NOMO-1 (cell line): ENCODE results near the gene MYPN.

Source experiments
- DNase-seq, 2 experiments: peaks; one replicate each; lab custom pipeline; 2025; ENCODE audit not compliant: unreplicated experiment in 2 of 2; lab: John Stamatoyannopoulos, UW

Gene MYPN

GRCh38 chr10:68088740-68089139, 20.5 kb upstream of the MYPN start:
- DNase-seq: no peak

- DNase-seq: no peak
These were observed 18.7 kb upstream of the MYPN start for GRCh38 chr10:68090586-68090985.

GRCh38 chr10:68092512-68092911, 16.8 kb upstream of the MYPN start:
- DNase-seq: no peak

GRCh38 chr10:68095153-68095552, 14.1 kb upstream of the MYPN start:
- DNase-seq: no peak

DNA sequence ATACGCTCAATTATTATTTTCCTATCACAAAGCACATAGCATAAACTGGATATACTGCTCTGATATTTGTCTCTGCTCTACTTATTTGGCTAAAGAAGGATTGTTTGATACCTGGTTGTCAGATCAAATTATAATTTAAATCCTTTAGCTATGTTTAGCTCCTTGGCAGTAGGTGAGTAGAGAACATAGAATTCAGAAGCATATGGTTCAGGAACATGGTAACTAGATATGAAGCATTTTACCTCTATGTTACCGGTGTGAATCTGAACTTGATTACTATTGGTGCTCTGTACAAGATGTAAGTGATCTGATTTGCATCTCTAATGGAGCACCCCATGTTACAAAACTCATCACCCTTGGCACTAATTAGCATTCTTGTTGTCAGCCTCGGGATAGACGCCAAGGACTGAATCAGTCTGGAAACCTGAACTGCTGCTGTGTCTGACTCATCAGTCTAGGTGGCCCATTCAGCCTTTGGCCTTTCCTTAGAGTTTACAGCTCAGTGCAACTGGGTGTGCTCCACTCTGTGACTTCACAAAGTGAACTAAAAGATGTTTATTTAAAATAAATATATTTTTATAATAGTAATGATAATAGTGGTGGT, 12.3 kb upstream of the MYPN start:
- no peak for DNase-seq

DNA sequence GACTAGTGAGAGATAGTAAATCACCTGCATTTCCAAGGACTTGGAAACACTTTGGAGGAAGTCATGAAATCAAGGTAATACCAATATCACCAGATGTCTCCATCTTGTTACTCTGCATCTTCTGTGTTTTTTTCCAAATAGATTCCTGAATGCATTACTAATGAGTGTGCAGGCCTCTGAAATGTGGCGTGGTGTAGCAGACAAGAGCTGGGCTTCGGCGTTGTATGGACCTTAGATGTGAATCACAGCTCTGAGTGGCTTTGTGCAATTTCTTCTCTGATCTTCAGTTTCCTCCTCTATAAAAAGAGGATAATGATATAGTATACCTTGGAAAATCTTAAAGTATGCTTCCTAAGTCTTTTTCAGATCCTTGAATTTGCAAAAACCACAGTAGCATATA, 9.6 kb upstream of the MYPN start:
- no peak for DNase-seq

DNA sequence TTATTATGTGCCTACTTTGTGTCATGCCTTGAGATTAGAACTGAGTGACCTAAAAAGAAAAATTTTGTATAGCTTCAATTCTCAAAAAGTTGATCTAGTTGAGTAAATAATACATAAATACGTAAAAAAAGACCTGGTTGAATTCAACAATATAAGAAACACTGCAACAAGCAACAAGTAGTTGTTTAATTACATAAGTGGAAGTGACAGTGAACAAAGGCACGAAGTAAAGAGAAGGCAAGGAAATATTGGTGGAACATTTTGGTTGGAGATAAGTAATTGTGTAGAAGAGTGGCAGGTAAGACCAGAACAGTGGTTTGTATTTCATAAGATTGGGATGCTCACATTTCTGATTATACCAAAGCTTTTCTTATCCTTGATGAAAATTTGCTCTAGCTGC, 8.2 kb upstream of the MYPN start:
- no peak for DNase-seq

- DNase-seq: no peak
These were observed 5.9 kb upstream of the MYPN start for GRCh38 chr10:68103261-68103878.

GRCh38 chr10:68103901-68104300, 5.4 kb upstream of the MYPN start:
- no peak for DNase-seq

DNA sequence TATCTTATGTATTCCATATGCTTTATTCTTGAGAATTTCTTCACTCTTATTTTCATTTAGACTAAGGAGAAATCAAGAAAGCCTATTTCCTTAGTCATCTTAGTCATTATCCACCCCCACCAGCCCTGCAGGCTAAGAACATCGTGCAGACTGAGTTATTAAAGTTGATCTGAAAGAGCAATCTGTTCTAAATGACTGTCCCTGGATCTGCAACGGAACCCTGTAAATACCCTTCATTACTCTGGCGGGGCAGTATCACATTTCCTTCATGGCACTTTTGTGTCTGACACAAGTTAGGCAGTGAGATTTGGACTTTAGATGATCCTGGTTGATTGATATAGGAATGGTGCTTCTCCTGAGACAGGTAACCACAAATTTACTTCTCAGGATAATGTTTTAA, 3.5 kb upstream of the MYPN start:
- DNase-seq: no peak

DNA sequence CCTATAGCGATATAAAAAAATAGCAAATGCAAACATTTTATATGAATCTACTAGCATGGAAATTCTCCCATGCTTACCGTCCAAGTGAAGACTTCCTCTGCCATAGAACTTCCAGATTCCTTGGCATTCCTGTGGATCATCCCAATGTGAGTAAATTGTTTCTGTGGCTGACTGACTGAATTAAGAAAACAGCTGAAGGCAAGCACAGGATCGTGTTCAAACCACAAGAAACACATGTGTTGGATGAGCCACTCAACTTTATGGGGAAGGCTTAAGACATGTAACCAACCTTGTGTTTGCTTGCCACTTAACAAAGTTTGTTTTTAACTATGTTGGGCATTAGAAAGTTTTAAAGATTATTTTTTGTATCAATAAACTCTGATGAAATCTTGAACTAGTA, 2.6 kb upstream of the MYPN start:
- DNase-seq: no peak

DNA sequence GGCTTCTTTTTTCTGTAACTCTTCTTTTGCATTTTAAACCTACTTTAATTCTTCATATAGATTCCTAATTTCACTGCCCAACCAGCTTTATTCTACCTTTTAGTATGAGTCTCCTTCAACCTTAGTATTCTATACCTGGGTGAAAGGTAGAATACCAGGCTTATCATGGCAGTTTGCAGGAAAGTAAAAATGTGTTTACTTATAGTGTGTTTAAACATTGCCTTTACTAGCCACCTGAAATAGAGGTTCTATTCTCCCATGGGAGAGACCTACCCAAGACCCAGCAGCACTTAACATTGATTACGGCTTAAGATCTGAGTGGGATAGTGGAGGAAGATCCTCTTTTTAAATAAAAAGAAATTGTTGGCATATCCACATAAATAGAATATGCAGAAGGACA, 1.6 kb upstream of the MYPN start:
- DNase-seq: no peak

DNA sequence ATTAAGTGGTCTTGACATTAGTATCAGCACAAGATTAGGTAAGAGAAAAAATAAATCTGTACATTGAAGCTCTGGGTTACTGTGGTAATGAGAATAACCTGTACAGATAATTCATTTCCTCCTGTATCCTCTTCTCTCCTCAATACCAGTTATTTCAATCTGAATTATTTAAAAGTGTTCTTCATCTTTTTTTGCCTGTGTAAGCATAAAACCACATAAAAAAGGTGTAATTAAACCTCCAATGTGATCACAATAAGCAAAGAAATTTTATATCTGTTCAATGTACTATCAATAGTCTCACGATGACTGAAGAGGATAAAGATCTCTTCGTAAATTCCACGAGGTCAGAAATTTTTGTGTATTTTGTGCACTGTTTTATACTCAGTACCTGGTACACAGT, 1.2 kb upstream of the MYPN start:
- no peak for DNase-seq

DNA sequence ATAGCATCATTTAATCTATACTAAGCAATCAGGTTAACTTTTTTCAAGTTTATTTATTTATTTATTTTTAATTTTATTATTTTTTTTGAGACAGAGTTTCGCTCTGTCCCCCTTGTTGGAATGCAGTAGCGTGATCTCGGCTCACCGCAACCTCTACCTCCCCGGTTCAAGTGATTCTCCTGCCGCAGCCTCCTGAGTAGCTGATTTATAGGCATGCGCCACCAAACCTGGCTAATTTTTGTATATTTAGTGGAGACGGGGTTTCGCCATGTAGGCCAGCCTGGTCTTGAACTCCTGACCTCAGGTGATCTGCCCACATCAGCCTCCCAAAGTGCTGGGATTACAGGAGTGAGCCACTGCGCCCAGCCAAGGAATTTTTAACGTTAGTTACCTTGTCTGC, 635 bp upstream of the MYPN start:
- no peak for DNase-seq

DNA sequence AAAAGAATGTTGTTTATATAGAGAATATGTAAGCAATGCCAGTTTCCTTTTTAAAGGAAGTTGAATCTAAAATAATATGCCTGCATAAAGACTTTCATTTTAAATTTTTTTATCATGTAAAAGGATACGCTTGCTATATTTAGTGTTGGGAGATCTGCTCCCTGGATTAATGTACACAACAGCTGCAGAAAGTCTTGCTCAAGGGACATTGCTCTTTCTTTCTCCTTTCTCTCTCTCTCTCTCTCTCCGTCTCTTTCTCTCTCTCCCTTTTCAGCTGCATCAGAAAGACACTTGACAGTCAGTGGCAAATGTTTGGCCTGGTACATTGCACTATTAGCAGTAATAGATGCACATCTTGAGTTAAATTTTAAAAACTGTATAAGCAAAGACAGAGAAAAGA, 739 bp downstream of the MYPN start:
- DNase-seq: no peak

DNA sequence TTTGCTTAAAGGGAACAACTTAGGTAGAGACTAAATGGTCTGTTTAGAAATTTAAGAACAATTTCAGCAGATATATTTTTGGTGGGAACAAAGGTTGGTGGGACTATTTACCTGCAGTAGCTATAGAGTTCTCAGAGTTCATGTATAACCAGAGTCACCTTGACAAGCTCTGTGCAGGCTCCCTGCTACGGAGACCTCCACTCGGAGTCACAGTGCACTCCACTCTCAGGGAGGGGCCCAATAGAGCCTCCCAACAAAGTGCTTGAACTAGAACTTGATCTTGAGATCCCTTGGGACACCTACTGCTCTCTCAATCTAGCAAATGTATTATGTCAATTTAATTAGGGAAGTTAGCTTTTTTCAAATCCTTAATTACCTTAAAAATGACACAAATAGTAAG, 2.3 kb downstream of the MYPN start:
- no peak for DNase-seq

DNA sequence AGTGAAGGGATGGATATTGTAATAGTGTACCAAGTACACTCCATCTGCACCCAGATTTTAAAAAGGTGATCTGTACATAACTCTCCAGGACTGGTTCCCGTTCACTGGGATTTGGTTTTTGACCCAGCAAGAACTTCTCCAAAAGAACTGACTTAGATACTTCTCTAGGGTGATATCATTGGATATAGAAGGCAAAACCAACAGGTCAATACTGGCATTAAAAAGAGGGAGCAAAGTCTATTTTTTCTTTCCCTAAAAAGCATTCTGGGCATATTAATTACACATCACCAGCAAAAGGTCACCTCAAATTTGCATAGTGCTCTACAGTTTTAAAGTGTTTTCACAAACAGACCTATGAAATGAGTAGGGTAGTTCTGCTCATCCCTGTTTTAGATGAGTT, 3.5 kb downstream of the MYPN start:
- no peak for DNase-seq

GRCh38 chr10:68118657-68119056, 9.4 kb downstream of the MYPN start:
- no peak for DNase-seq

DNA sequence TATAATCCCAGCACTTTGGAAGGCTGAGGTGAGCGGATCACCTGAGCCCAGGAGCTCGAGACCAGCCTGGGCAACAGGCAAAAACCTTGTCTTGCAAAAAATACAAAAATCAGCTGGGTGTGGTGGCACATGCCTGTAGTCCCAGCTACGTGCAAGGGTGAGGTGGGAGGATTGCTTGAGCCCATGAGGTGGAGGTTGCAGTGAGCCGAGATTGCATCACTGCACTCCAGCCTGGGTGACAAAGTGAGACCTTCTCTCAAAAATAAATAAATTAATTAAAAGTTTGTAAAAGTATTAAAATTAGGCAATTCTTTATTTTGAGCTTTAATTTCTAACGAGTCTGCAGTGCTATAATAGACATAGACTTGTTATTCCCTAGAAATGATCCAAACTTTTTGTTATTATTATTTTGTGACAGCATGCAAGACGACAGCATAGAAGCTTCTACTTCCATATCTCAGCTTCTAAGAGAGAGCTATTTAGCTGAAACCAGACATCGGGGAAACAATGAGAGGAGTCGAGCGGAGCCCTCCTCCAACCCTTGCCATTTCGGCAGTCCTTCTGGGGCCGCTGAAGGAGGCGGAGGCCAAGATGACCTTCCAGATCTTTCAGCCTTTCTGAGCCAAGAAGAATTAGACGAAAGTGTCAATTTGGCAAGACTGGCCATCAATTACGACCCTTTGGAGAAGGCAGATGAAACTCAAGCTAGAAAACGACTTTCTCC, 11.9 kb downstream of the MYPN start:
- no peak for DNase-seq

- no peak for DNase-seq
These were observed 12.6 kb downstream of the MYPN start for GRCh38 chr10:68121852-68122251.

GRCh38 chr10:68124718-68125117, 15.4 kb downstream of the MYPN start:
- no peak for DNase-seq

GRCh38 chr10:68125772-68126171, 16.5 kb downstream of the MYPN start:
- DNase-seq: peak in 1 of 2 experiments; percentile 3
